ENCODE results near the gene TOR1A.

The TOR1A gene, protein sequence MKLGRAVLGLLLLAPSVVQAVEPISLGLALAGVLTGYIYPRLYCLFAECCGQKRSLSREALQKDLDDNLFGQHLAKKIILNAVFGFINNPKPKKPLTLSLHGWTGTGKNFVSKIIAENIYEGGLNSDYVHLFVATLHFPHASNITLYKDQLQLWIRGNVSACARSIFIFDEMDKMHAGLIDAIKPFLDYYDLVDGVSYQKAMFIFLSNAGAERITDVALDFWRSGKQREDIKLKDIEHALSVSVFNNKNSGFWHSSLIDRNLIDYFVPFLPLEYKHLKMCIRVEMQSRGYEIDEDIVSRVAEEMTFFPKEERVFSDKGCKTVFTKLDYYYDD

DNA sequence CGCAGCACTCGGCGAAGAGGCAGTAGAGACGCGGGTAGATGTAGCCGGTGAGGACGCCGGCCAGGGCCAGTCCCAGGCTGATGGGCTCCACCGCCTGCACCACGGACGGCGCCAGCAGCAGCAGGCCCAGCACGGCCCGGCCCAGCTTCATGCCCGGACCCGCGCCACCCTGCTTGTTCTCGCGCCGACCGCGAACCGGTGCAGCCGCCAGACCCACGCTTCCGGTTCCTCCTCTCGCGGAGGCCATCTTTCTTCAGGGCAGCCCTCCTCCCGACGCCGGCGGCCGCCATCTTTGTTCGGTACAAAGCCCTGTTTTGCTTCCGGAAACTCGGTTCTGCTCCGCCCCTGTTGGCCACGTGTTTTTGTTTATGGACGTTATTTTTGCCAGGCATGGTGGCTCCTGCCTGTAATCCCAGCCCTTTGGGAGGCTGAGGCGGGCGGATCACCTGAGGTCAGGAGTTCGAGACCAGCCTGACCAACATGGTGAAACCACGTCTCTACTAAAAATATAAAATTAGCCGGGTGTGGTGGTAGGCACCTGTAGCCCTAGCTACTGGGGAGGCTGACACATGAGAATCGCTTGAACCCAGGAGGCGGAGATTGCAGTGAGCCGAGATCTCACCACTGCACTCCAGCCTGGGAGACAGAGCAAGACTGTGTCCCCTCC is at the start of gene TOR1A:
Gene TOR1A (minus strand): TSS at position 202 of the 667 bp plus-strand sequence. CDS start 51 bp downstream, at position 151.
- peak; percentile 88 for DNase-seq

DNA sequence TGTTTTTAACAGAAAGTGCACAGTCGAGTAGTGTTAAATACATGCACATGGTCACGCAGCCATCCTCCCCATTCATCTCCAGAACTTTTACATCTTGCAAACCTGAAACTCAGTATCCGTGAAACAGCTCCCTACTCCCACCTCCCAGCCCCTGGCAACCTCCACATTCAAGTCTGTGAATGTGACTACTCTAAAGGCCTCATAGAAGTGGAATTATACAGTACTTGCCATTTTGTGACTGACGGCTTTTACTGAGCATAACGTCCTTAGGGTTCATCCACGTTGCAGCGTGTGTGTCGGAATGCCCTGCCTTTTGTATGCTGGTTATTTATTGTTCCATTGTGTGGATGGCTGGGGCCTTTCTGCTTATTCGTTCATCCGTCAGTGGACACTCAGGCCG is 47.1 kb upstream of the TOR1A start:
- DNase-seq = no peak

DNA sequence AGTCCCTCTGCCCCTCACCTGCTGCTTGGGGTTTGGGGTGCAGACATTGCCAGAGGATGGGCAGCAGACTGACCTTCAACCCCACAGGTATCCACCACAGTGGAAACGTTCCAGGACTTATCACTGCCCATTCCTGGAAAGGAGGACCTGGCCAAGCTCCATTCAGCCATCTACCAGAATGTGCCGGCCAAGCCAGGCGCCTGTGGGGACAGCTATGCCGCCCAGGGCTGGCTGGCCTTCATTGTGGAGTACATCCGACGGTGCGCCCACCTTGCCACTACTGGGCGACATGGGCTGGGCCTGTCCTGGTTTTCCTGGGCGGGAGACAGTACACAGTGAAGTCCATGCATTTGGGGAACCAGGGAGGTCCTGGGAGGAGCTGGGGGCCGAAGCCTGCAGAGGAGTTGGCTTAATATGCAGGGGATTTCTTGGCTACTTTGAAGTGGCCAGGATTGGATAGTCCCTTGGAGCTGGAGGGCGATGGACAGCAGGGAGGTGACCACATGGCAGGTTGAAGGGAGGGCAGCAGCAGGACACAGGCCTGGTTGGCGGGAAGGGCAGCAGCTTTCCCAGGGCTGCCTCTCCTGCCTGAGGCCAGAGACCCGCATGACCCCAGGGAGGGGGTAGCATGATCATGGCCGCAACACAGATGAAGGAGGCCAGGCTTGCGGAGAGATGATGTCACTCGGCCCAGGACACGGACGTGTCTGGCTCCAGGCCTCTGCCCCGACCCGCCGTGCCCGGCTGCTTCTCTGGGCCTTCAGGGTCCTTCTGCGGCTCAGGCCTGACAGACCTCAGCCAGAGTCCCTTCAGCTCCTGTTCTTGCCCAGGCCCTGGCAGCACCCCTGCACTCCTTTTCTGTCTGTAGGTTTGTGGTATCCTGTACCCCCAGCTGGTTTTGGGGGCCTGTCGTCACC is 45.9 kb upstream of the TOR1A start:
- DNase-seq = no peak

DNA sequence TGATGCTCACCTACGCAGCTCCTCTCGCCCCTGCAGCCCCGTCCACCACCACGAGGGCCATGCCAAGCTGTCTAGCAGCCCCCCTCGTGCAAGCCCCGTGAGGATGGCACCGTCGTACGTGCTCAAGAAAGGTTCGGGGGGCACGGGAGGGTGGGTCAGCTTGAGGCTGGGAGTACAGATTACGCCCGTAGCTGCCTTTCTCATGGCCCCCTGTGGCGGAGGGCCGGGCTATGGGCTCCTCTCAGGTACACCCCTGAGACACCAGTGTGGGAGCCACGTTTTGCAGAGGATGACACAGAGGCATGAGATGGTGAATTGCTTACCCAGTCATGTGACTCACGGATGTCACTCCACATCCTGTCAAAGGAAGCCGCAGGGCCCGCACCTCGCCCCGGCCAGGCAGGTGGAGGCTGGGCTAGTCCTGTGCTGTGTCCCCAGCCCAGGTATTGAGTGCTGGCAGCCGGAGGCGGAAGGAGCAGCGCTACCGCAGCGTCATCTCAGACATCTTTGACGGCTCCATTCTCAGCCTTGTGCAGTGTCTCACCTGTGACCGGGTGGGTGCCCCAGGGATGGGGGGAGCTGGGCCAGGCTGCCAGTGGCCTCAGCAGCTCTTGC is 45.0 kb upstream of the TOR1A start:
- peak; percentile 93 for DNase-seq

DNA sequence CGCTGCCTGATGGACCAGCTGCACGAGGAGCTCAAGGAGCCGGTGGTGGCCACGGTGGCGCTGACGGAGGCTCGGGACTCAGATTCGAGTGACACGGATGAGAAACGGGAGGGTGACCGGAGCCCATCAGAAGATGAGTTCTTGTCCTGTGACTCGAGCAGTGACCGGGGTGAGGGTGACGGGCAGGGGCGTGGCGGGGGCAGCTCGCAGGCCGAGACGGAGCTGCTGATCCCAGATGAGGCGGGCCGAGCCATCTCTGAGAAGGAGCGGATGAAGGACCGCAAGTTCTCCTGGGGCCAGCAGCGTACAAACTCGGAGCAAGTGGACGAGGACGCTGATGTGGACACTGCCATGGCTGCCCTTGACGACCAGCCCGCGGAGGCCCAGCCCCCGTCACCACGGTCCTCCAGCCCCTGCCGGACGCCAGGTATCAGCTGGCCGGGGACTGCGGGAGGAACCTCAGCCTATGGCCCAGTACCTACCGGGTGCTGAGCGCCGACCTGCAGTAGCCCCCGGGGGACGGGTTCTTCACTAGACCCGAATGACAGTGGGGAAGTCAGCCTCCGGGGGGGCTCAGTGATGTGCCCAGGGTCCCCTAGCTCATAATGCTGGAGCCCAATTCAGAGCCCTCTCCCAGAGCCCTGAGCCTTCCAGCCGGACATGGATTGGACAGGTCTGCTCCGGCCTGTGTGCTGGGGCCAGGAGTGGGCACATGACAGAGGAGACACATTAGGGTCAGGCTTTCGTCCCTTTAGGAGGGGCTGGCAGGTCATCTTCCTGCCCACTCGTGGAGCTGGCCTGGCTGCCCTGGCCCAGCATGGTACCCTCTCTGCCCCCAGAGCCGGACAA is 44.3 kb upstream of the TOR1A start:
- DNase-seq = no peak

DNA sequence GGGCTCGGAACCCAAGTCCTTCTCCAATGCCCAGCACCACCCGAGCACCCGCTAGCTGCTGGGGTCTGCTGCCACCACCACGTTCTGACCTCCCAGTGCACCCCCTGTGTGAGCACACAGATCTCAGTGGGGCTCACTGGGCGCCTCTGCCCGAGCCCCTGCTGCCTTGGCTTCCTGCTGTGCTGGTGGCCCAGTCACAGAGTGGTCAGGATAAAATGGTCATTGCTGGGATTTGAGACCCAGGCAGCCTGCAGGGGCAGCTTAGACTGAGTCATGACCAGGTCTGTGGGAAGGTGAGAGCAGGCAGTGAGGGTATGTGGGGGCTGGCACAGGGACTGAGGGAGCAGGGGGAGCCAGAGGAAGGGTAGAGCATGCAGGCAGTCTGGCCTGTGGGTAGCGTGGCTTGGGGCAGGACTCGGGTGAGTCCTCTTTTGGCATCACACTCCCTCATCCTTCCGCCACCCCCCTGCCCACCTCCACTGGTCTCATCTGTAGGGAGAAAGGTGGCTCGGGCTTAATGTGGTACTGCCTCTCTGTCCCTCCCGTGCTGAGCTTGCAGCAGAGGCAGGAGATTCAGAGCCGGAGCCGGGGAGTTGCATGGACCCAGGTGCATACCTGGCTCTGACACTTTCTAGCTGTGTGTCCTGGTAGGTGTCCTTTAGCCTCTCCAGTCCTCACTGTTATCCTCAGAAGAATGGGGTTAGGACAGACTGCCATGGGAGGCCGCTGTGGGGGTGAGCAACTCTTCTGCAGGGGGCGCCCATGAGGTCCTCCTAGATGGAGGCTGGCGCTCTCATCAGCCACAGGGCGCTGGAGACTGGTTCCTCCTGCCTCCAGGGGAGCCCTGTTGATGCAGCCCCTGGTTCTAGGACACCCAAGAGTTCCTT is 43.4 kb upstream of the TOR1A start:
- no peak for DNase-seq

DNA sequence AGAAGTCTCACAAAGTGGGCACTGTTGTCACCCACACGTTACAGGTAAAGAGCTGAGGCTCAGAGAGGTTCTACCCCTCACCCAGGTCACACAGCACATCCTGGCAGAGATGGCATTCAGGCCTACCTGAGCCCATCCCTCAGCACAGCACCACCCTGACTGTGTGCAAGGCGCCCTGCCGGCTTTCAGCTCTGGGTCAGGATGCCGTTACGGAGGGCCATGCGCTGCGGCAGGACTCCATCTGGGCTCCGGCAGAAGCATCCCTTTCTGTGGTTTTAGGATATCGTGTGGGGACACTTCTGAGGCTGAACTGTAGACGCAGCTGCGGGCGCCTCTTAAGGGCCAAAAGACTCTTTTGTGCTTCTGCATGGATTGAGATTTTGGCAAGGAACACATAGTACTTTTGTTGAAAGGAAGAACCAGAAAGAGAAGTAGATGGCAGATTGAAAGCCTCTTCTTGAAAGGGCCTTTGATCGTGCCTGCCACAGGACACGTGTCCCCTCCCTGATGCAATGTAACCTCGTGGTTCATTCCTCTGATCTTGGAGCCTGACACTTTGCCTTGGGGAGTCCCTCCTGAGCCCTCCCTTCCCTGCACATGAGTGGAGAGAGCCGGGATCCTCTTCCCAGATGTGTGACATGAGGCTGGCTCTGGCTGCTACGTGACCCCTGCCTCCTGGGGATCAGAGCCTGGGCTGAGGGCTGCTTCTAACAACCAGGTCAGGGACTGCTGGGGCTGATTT is 42.6 kb upstream of the TOR1A start:
- DNase-seq = peak; percentile 45

DNA sequence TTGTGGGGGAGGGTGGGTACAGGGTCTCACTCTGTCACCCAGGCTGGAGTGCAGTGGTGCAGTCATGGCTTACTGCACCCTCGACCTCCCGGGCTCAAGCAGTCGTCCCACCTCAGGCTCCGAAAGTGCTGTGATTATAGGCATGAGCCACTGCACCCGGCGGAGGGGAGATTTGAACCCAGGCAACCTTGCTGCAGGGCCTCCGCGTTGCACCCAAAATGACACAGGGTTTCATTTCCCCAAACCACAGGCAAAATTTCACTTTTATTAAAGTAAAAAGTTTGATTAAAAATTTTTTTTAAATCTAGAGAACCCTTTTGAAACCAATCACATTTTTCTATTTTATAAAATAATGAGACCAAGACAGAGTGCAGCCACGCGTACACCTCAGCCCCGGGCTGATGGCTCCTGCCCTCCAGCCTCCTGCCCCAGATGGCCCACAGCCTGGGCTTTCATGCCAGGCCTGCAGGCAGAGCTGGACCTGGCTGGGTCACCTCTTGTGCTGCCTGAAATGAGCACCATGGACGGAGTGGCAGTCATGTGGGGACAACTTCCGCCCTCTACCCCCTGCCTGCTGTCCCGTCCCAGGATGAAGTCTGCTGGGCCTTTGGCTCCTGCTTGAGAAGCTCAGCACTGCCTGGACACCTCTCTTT is 41.9 kb upstream of the TOR1A start:
- DNase-seq = no peak

DNA sequence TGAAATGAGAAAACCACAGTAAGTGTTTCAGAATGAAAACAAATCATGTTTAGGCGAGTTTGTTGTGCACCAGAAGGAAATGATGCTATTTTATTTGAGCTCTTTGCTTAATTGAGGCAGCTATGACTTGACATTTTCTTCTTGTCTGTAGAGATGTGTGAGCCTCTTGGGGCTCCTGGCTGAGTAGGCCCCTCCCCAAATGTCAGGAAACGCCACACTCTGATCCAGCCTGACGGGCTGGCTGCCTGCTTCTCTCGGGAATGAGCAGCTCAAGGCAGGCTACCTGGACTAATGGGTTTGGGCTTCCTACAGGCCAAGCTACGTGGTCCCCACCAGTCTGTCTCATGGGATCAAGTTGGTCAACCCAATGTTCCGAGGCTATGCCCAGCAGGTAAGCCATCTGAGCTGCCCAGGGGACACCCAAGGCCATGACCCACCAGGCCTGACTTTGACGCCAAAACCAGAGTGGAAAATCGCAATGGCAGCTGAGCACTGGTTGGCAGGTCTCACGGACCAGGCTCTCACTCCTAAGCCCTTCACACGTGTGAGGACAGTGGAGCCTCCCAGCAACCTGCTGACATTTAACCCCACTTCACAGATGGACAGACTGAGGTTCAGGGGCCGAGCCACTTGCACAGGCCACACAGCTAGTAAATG is 41.2 kb upstream of the TOR1A start:
- no peak for DNase-seq

DNA sequence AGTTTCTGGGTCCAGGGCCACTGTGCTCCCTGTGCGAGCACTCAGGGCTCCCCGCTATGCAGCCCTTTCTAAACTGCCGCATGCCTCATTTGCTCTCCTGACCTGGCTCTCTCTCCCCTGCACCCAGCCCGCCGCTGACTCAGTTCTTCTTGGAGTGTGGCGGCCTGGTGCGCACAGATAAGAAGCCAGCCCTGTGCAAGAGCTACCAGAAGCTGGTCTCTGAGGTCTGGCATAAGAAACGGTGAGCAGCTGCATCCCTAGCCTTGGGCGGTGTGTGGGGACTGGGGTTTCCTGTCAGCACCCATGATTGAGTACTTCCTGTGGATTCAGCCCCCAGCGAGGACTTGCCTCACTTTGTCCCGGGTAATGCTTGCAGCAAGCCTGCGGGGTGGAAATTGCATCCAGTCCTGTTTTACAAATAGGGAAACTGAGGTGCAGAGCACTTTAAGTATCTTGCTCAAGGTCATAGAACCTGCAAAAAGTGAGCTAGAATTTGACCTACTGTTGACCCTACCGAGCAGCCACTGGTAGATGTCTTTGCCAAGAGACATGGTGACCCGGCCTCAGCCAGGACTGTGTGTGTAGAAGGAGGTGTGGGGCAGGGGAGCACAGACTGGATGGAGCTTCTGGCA is 39.2 kb upstream of the TOR1A start:
- DNase-seq = peak; percentile 75

DNA sequence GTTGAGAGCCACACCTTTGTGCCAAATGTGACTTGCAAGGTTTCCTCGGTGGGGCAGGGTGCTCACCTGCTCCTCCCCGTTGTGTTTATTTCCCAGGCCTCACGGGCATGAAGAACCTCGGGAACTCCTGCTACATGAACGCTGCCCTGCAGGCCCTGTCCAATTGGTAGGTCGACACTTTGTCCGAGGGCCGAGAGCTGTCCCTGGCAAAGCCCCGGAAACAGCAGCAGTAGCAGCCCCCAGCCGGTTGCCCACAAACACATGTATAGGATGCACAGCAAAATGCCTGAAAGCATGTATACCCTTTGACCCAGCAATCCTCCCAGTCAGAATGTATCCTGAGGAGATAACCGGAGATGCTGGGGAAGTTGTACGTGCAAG is 37.5 kb upstream of the TOR1A start:
- no peak for DNase-seq

DNA sequence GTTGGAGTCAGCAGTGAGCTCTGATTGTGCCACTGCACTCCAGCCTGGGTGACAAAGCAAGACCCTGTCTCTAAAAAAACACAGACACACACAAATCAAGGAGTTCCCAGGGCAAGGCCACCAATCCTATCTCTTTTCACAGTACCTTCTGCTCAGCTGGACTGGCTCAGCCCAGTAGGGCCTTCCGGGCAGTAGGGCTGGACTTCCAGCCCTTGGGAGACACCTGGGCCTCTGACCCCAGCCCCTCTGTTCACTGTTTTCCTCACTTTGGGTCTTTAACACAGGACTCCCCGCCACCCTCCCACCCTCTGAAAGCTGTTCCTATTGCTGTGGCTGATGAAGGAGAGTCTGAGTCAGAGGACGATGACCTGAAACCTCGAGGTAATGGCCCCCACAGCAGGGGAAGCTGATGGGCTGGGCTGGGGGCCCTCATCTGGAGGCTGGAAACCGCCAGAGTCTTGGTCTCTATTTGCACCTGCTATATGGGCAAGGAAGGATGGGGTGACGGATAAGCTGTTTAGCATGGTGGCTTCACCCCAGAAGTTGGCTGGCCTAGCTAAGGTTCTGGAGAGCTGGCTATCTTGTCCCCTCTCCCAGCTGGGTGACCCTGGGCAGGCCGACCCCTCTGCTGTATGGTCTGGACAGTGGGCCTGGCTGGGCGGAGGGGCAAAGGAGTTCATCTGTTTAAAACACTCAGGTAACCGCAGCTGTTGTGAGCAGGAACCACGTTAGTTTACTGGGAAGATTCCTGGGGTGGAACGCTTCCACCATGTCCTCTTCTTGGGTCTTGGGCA is 36.9 kb upstream of the TOR1A start:
- DNase-seq = no peak

DNA sequence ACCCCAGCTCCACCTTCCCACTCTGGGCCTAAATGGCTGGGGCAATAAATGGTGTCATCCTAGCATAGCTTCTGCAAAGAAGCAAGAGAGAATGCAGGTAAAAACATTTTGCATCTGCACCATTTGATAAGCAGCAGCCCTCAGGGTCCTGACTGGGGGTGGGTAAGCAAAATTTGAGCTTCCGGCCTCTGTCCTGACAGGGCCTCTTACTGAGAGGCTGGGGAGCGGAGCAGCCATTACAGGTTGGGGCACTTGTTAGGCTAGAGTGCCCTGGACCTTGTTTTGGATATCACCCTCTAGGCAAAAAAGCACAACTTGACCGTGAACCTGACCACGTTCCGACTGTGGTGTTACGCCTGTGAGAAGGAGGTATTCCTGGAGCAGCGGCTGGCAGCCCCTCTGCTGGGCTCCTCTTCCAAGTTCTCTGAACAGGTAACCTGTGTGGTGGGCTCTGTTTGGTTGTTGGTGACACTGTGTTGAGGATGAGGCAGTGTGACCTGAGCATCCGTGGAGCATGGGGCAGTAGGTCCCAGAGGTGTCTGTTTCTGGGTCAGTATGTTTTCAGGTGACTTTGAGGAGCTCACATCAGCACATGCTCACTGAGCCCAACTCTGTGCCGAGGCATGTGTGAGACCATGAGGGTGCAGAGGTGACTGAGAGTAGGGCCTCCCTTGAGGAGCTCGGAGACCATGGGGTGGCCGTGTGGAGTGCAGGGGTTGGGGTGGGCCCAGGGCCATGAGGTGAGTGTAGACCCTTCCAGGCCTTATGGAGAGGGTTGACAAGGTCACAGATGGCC is 34.4 kb upstream of the TOR1A start:
- DNase-seq = no peak

DNA sequence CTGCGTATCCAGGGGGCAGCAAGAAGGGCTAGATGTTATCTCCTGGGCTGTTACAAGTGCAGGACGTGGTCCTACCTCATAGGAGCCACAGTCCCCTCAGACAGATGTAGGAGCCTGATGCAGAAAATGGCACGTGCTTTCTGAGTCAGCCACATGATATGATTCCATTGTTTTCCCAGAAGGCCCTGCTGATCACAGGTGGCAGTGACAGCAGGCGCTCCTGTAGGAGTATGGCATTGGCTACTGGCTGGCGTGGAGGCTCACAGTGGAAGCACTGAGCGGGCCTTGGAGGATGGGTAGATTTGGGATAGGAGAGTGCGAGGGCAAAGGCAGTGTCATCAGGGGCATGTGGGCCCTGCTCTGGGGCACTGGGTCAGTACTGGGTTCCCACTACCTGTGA is 33.3 kb upstream of the TOR1A start:
- no peak for DNase-seq

DNA sequence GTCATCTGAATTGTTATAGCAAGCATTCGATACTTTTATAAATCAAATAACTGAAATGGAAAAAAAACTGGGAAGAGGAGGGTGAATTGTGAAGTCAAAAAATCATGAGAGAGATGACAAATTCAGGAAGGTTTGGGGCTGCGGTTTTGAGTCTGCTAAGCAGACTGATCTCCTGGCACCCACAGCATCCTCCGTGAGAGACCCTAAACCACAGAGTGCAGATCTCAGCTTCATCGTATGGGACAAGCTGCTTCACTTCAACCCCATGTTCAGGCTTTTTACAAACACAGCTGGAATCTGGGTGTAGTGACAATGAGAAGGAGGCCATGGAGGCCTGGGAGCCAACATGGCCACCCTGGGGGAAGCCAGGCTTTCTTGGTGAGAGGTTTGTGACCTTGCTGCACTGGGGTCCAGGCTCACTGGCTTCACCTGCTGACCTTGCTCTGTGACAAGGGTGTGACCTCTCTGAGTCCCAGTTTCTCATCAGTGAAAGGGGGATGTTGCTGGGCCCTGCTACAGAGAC is 30.7 kb upstream of the TOR1A start:
- DNase-seq = no peak

DNA sequence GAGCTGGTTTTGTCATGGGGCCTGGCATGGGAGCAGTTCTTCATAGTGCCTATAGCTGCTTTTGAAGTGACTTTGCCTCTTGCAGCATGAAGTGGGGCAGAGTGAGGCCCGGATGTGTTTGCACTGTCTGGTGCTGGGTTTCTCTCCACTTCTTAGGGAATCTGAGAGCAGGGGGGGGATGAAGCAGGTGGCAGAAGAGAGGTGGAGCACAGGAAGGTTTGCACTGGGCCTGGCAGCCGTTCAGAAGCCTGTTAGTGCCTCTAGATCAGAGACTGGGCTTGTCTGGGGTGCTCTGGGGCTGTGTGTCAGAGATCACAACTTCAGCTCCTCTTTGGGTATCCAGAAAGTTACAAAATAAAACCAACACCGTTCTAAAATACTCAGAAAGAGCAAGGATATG is 29.7 kb upstream of the TOR1A start:
- no peak for DNase-seq

DNA sequence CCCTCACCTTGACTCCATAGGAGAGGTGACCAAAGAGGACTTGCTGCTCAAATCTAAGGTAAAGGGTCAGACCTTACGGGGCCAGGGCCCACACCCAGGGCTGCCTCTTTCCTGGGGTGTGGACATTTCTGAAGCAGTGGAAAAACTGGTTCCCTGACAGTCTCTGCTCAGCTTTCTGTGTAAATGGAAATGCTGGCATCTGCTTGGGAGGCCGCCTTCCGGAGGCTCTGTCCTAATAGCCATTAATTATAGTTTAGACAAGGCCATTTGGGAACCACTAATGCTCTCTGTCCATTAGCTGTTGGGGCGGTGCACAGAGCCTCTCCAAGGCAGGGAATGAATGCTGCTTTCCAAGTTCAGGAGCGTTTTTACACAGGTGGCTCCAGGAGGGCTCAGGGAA is 28.6 kb upstream of the TOR1A start:
- no peak for DNase-seq

Measured in activated gamma-delta T cell treated with Interleukin-2 at 50 U/mL for 16 hours (primary cell).